ENCODE data around the gene KRT78.
"Not testable (repeated sequence)": the region's sequence is repeated elsewhere in the genome, so short reads cannot be mapped to it uniquely, and the experiment has no call there.

Gene KRT78

GRCh38 chr12:52795694-52796428, 52.9 kb downstream of the KRT78 start, which contains the start of gene KRT3:
TSS of gene KRT3 (minus strand) at chr12:52796117. CDS start at chr12:52796042, 75 bp downstream.
- DNase-seq (ENCODE audit: low spot score) = no peak

DNA sequence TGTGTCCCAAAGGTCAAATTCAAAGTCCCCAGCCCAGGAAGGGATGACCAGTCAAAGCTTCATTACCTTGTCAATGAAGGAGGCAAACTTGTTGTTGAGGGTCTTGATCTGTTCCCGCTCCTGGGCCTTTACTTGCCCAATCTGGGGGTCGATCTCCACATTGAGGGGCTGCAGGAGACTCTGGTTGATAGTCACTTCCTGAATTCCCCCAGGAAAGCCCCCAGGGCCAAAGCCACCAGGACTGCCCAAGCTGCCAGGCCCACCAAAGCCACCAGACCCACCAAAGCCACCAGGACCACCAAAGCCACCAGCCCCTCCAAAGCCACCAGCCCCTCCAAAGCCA, 53.5 kb downstream of the KRT78 start:
- not testable (repeated sequence) for DNase-seq (ENCODE audit: low spot score)

DNA sequence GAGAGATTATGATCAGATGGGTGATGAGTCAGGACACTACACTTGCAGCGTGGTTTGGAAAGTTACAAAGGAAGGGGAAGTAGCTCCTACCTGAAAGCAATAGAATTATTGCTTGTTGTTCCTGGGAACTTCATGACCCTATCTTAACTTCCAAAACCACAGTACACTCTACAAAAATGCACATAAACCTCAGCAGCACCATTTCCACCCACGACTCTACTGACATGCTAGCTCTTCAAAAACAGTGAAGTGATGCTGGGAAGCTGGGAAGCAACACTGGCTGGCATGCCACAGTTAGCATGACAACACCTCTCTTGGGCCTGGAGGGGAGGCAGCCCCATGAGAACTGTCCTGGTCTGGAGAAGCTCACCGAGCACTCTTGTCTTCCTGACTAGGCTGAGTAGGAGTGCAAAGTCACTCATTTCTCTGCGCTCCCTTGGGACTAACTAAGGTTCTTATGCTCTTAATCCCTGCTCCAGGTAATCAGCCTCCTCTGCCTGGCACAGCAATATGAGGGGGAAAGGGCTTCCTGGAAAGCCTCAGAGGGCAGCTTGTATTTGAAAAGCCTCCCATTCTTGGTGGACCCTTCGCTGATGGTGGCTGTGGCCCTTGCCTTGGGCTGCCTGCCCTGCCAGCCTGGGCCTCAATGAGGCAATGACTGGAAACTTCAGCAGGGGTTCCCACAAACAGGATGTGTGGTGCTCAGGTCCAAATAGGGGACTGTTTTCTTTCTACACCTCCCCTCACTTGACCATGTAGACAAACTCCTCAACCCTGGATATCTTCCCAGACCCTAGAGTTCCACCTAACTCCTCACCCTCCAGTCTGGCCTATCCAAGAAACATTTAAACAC, 54.1 kb downstream of the KRT78 start:
- DNase-seq (ENCODE audit: low spot score) = no peak

GRCh38 chr12:52792185-52793029, 56.4 kb downstream of the KRT78 start:
- no peak for DNase-seq (ENCODE audit: low spot score)

DNA sequence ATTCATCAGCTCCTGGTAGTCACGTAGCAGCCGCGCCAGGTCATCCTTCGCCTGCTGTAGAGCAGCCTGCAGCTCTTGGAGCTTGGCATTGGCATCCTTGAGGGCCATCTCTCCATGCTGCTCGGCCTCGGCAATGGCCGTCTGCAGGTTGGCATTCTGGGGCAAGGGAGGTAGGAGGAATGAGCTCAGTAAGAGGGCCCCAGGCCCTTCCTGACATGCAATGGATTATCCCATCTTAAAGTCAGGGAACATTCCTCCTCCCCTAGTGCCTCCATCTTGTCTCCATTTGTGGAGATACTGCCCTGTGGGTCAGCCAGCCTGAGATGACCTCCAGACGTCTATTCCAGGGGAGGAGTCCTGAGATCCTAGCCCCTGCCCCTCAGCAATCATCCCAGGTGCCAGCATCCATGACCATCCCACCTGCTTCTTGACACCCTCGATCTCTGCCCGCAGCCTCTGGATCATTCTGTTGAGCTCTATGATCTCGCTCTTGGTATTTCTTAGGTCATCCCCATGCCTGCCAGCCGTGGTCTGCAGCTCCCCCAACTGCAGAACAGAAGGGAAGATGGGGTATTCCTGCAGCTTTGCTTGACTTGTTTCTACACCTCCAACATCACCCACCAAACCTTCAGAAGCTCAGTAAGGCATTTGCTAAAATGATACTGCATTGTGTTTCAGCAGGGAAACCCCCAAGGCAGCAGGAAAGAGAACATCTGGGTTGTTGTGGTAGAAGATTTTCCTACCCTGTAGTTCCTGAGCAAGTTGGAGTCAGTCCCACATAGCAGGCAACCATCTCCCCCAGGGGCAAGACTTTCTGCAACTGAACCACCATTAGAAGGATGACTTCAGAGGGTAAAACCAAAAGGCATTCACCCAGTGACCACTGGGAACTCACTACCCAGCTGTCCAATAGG, 57.3 kb downstream of the KRT78 start:
- DNase-seq (ENCODE audit: low spot score) = no peak

GRCh38 chr12:52790427-52791270, 58.1 kb downstream of the KRT78 start:
- no peak for DNase-seq (ENCODE audit: low spot score)

GRCh38 chr12:52789637-52790426, 59.0 kb downstream of the KRT78 start:
- no peak for DNase-seq (ENCODE audit: low spot score)

DNA sequence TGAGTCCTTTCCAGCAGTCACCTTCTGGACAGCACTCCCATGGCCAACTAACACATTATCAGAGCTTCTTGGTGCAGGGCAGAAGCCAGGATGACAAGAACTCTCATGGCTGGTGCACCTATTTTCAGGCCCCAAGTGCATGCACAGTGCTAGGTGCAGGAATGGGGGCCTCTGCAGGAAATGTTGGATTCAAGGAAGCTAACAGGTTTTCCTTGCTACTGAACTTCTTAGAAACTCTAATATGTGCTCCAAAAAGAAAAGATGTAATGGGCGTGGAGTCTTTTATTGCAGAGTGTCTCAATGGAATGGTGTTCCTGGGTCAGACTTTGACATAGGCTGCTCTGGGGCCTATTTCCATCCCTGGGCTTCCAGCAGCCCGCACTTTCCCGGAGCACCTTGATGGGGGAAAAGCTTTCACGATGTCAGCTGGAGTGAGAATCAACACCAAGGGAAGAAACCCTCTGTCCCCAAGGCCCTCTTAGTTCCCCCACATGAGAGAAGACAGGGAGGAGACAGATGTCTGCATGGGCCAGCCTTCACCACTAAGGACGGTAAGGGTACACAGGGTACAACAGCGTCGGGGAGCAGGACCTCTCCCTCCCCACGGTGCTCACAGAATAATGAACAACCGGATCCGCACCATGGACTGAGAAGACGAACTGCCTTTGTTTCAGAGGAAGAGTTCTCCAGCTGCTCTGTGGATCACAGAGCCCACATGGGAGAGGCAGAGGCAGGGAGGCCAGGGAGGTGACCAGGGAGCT, 59.7 kb downstream of the KRT78 start:
- no peak for DNase-seq (ENCODE audit: low spot score)

- DNase-seq (ENCODE audit: low spot score) = no peak
These were observed 60.5 kb downstream of the KRT78 start for GRCh38 chr12:52788192-52788875.
